Measurements from ENCODE around the gene ENPP6. TPM values are rescaled to one million over a fixed set of nuclear protein-coding genes. Genes with fewer than 3 reads are reported as not detected.
"Not testable (repeated sequence)": the region's sequence is repeated elsewhere in the genome, so short reads cannot be mapped to it uniquely, and the experiment has no call there.

Gene ENPP6
- total and polyA plus RNA-seq, 7 experiments from 2014 or later, result 3.1 TPM; not detected in 6

DNA sequence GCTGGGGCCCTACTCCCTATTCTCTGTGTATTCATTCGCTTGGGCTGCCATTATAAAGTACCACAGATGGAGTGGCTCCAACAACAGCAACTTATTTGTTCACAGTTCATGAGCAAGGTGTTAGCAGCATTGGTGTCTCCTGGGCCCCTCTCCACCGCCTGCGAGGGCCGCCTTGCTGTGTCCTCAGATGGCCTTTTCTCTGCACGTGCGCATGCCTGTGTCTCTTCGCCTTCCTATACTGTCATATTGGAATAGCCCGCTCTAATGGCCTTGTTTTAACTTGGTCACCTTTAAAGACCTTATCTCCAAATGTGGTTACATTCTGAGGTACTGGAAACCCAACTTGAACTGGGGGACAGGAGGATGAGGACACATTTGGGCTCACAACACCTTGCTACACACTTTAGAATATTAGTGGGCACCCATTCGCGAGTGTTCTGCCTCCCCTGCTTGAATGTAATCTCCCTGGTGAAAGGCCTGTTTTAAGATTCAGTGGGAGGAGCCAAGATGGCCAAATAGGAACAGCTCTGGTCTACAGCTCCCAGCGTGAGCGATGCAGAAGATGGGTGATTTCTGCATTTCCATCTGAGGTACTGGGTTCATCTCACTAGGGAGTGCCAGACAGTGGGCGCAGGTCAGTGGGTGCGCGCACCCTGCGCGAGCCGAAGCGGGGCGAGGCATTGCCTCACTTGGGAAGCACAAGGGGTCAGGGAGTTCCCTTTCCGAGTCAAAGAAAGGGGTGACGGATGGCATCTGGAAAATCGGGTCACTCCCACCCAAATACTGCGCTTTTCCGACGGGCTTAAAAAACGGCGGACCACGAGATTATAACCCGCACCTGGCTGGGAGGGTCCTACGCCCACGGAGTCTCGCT is 9.7 kb downstream of the ENPP6 start:
- CTCF ChIA-PET; H3K27ac Mint-ChIP-seq; H3K27ac ChIP-seq (ENCODE audit: low read depth, low read length); H3K36me3 ChIP-seq (ENCODE audit: control insufficient read depth in 2 of 3, insufficient read depth in 3 of 3, low read length in 3 of 3); H3K4me3 ChIP-seq (ENCODE audit: low read length); H3K4me1 Mint-ChIP-seq; ATAC-seq; DNase-seq; intact Hi-C loops (cut with micrococcal nuclease); H3K4me1 ChIP-seq (ENCODE audit: control insufficient read depth in 2 of 2, insufficient read depth in 2 of 2, low read length in 2 of 2); POLR2A ChIA-PET; H3K36me3 Mint-ChIP-seq; H3K9me3 ChIP-seq (ENCODE audit: control insufficient read depth in 2 of 3, low read length in 3 of 3); H3K27me3 ChIP-seq (ENCODE audit: control insufficient read depth in 2 of 2, insufficient read depth in 2 of 2, low read length in 2 of 2); H3K4me3 Mint-ChIP-seq; H3K9me3 Mint-ChIP-seq: not testable (repeated sequence)
- H3K27me3 Mint-ChIP-seq, result peaks cover 7 to 22% (median 17%) of the 10 kb centered on the region in 5 donors

- Histone ChIP-seq H3K27me3 (ENCODE audit: control insufficient read depth in 2 of 2, insufficient read depth in 2 of 2, low read length in 2 of 2) (no peaks in the 10 kb centered on the region), H3K4me1 (ENCODE audit: control insufficient read depth in 2 of 2, insufficient read depth in 2 of 2, low read length in 2 of 2) (no peaks in the 10 kb centered on the region), H3K36me3 (ENCODE audit: control insufficient read depth in 2 of 3, insufficient read depth in 3 of 3, low read length in 3 of 3) (no peaks in the 10 kb centered on the region), H3K27ac (ENCODE audit: low read depth, low read length) (no peak overlapping the region), H3K9me3 (ENCODE audit: control insufficient read depth in 2 of 3, low read length in 3 of 3) (no peaks in the 10 kb centered on the region), H3K4me3 (ENCODE audit: low read length) (no peak overlapping the region)
- H3K4me1 Mint-ChIP-seq, result no peaks in the 10 kb centered on the region
- H3K4me3 Mint-ChIP-seq, result no peak overlapping the region
- ATAC-seq (no peak), DNase-seq (no peak)
- ChIA-PET CTCF (no interaction called here), POLR2A (no interaction called here)
- intact Hi-C loops (cut with micrococcal nuclease), result no loop called here
- H3K9me3 Mint-ChIP-seq, result peaks cover 0 to 2% (median 0%) of the 10 kb centered on the region in 11 donors
- peaks cover 0 to 4% (median 0%) of the 10 kb centered on the region in 5 donors for H3K36me3 Mint-ChIP-seq
- H3K27ac Mint-ChIP-seq, result no peak overlapping the region
- H3K27me3 Mint-ChIP-seq, result peaks cover 7 to 25% (median 17%) of the 10 kb centered on the region in 5 donors
Measured at GRCh38 chr4:184205243-184205642, 12.4 kb downstream of the ENPP6 start.

- Histone ChIP-seq H3K4me1 (ENCODE audit: control insufficient read depth in 2 of 2, insufficient read depth in 2 of 2, low read length in 2 of 2) (no peaks in the 10 kb centered on the region), H3K4me3 (ENCODE audit: low read length) (no peak overlapping the region), H3K27me3 (ENCODE audit: control insufficient read depth in 2 of 2, insufficient read depth in 2 of 2, low read length in 2 of 2) (no peaks in the 10 kb centered on the region), H3K9me3 (ENCODE audit: control insufficient read depth in 2 of 3, low read length in 3 of 3) (no peaks in the 10 kb centered on the region), H3K36me3 (ENCODE audit: control insufficient read depth in 2 of 3, insufficient read depth in 3 of 3, low read length in 3 of 3) (no peaks in the 10 kb centered on the region), H3K27ac (ENCODE audit: low read depth, low read length) (no peak overlapping the region)
- ChIA-PET CTCF (no interaction called here), POLR2A (no interaction called here)
- no peak for ATAC-seq
- H3K27me3 Mint-ChIP-seq, result peaks cover 7 to 24% (median 17%) of the 10 kb centered on the region in 5 donors
- no peak overlapping the region for H3K27ac Mint-ChIP-seq
- H3K4me1 Mint-ChIP-seq, result no peaks in the 10 kb centered on the region
- H3K4me3 Mint-ChIP-seq, result no peak overlapping the region
- intact Hi-C loops (cut with micrococcal nuclease), result no loop called here
- H3K36me3 Mint-ChIP-seq, result peaks cover 0 to 4% (median 0%) of the 10 kb centered on the region in 5 donors
- DNase-seq, result no peak
- H3K9me3 Mint-ChIP-seq, result peaks cover 0 to 2% (median 0%) of the 10 kb centered on the region in 11 donors
Measured at GRCh38 chr4:184203300-184203699, 14.4 kb downstream of the ENPP6 start.

- Histone ChIP-seq H3K9me3 (ENCODE audit: control insufficient read depth in 2 of 3, low read length in 3 of 3) (no peaks in the 10 kb centered on the region), H3K4me3 (ENCODE audit: low read length) (no peak overlapping the region), H3K36me3 (ENCODE audit: control insufficient read depth in 2 of 3, insufficient read depth in 3 of 3, low read length in 3 of 3) (no peaks in the 10 kb centered on the region), H3K27me3 (ENCODE audit: control insufficient read depth in 2 of 2, insufficient read depth in 2 of 2, low read length in 2 of 2) (no peaks in the 10 kb centered on the region), H3K4me1 (ENCODE audit: control insufficient read depth in 2 of 2, insufficient read depth in 2 of 2, low read length in 2 of 2) (no peaks in the 10 kb centered on the region), H3K27ac (ENCODE audit: low read depth, low read length) (no peak overlapping the region)
- DNase-seq (no peak), ATAC-seq (no peak)
- Mint-ChIP-seq H3K9me3 (no peaks in the 10 kb centered on the region), H3K36me3 (peaks cover 0 to 4% (median 0%) of the 10 kb centered on the region in 5 donors), H3K4me1 (no peaks in the 10 kb centered on the region), H3K27ac (no peak overlapping the region), H3K4me3 (no peak overlapping the region), H3K27me3 (peaks cover 7 to 14% (median 9%) of the 10 kb centered on the region in 5 donors)
- POLR2A ChIA-PET, result no interaction called here
- intact Hi-C loops (cut with micrococcal nuclease), result no loop called here
- CTCF ChIA-PET, result interaction anchor here (0.6 kb wide), 1 partner anchor 1202 kb away, joined by 3 read pairs; no protein-coding TSS in a partner anchor
Measured at GRCh38 chr4:184201179-184201578, 16.5 kb downstream of the ENPP6 start.

DNA sequence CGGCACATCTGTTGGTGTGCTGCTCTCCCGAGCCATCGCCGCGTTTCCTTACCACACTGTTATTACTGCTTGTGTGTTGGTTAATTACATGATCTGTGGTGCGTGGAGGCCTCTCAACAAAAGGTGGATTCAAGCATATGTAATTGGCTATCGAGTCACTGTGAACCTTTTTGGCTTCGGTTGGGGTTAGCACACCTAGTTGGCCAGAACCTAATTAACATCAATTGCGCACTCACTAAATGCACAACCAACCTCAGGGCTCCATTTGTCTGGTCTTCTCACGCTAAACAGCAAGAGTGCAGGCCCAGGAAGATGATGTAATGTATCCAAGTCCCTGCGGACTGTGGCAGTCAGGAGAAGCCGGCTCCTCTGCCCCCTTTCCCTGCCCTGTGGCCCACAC is 17.4 kb downstream of the ENPP6 start:
- POLR2A ChIA-PET, result no interaction called here
- no peaks in the 10 kb centered on the region for H3K4me1 ChIP-seq (ENCODE audit: control insufficient read depth in 2 of 2, insufficient read depth in 2 of 2, low read length in 2 of 2)

DNA sequence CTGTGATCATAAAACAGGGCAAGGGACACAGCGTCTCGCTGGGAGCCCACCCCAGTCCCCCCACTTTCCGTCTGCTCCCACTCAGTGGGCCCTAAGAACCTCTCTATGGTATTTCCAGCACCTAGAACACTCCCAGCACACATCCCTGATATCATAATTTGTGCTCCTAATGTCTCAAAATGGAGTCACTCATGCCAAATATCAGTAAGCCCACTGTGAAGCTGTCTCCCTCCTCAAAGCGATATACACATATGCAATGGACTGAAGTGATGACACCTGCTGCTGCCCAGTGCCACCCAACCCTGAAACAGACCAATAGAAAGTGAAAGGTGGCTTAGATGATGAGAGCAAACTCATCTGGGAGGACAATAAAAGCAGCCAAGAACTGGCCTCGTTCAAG is 17.9 kb downstream of the ENPP6 start:
- no peaks in the 10 kb centered on the region for H3K4me1 Mint-ChIP-seq
- intact Hi-C loops (cut with micrococcal nuclease), result no loop called here
- Histone ChIP-seq H3K36me3 (ENCODE audit: control insufficient read depth in 2 of 3, insufficient read depth in 3 of 3, low read length in 3 of 3) (no peaks in the 10 kb centered on the region), H3K27ac (ENCODE audit: low read depth, low read length) (no peak overlapping the region), H3K27me3 (ENCODE audit: control insufficient read depth in 2 of 2, insufficient read depth in 2 of 2, low read length in 2 of 2) (no peaks in the 10 kb centered on the region), H3K9me3 (ENCODE audit: control insufficient read depth in 2 of 3, low read length in 3 of 3) (no peaks in the 10 kb centered on the region), H3K4me3 (ENCODE audit: low read length) (no peak overlapping the region), H3K4me1 (ENCODE audit: control insufficient read depth in 2 of 2, insufficient read depth in 2 of 2, low read length in 2 of 2) (no peaks in the 10 kb centered on the region)
- ChIA-PET CTCF (no interaction called here), POLR2A (interaction anchor here (0.6 kb wide), 1 partner anchor 1282 kb away, joined by 4 read pairs; no protein-coding TSS in a partner anchor)
- ATAC-seq (no peak), DNase-seq (no peak)
- H3K27me3 Mint-ChIP-seq, result peaks cover 0 to 8% (median 4%) of the 10 kb centered on the region in 5 donors
- H3K27ac Mint-ChIP-seq, result no peak overlapping the region
- H3K36me3 Mint-ChIP-seq, result no peaks in the 10 kb centered on the region
- H3K9me3 Mint-ChIP-seq, result no peaks in the 10 kb centered on the region
- no peak overlapping the region for H3K4me3 Mint-ChIP-seq

More for the DNA sequence above, 17.4 kb downstream of the ENPP6 start:
- CTCF ChIA-PET, result no interaction called here
- Histone ChIP-seq H3K27me3 (ENCODE audit: control insufficient read depth in 2 of 2, insufficient read depth in 2 of 2, low read length in 2 of 2) (no peaks in the 10 kb centered on the region), H3K4me3 (ENCODE audit: low read length) (no peak overlapping the region), H3K9me3 (ENCODE audit: control insufficient read depth in 2 of 3, low read length in 3 of 3) (no peaks in the 10 kb centered on the region), H3K27ac (ENCODE audit: low read depth, low read length) (no peak overlapping the region), H3K36me3 (ENCODE audit: control insufficient read depth in 2 of 3, insufficient read depth in 3 of 3, low read length in 3 of 3) (no peaks in the 10 kb centered on the region)
- ATAC-seq, result no peak
- H3K27ac Mint-ChIP-seq, result no peak overlapping the region
- no peak overlapping the region for H3K4me3 Mint-ChIP-seq
- intact Hi-C loops (cut with micrococcal nuclease), result no loop called here
- H3K9me3 Mint-ChIP-seq, result no peaks in the 10 kb centered on the region
- H3K36me3 Mint-ChIP-seq, result no peaks in the 10 kb centered on the region
- DNase-seq, result no peak
- H3K27me3 Mint-ChIP-seq, result peaks cover 4 to 8% (median 7%) of the 10 kb centered on the region in 5 donors
- H3K4me1 Mint-ChIP-seq, result no peaks in the 10 kb centered on the region

DNA sequence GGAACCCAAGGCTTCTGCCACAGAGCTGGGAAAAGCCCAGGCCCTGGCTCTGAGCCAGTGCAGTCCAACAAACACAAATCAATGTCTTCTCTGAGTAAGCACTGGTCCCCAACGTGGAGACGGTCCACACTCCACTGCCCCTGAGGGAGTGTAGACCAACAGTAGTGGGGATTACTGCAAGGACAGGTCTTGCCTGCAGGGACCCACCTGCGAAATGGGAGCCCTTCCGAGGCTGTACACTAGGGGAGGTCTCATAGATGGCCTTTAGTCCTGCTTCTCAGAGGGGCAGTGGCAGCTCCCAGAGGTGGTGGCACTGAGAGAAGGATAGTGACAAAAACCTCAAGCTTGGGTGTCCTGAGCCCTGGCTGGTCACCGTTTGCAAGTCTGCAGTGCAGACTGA is 19.5 kb downstream of the ENPP6 start:
- no peaks in the 10 kb centered on the region for H3K9me3 ChIP-seq (ENCODE audit: control insufficient read depth in 2 of 3, low read length in 3 of 3)
- H3K4me3 ChIP-seq (ENCODE audit: low read length), result no peak overlapping the region
- H3K4me1 Mint-ChIP-seq, result no peaks in the 10 kb centered on the region
- H3K36me3 Mint-ChIP-seq, result no peaks in the 10 kb centered on the region
- H3K4me1 ChIP-seq (ENCODE audit: control insufficient read depth in 2 of 2, insufficient read depth in 2 of 2, low read length in 2 of 2), result no peaks in the 10 kb centered on the region
- ChIA-PET CTCF (no interaction called here), POLR2A (no interaction called here)
- peaks cover 0 to 10% (median 4%) of the 10 kb centered on the region in 5 donors for H3K27me3 Mint-ChIP-seq
- H3K27ac ChIP-seq (ENCODE audit: low read depth, low read length), result no peak overlapping the region
- DNase-seq (no peak), ATAC-seq (no peak)
- no peak overlapping the region for H3K27ac Mint-ChIP-seq
- H3K4me3 Mint-ChIP-seq, result no peak overlapping the region
- H3K27me3 ChIP-seq (ENCODE audit: control insufficient read depth in 2 of 2, insufficient read depth in 2 of 2, low read length in 2 of 2), result no peaks in the 10 kb centered on the region
- no peaks in the 10 kb centered on the region for H3K9me3 Mint-ChIP-seq
- intact Hi-C loops (cut with micrococcal nuclease), result no loop called here
- no peaks in the 10 kb centered on the region for H3K36me3 ChIP-seq (ENCODE audit: control insufficient read depth in 2 of 3, insufficient read depth in 3 of 3, low read length in 3 of 3)
